Body of pancreas (tissue), 4 donors: Measurements from ENCODE around the gene PACS2.

Experiments
- CTCF ChIP-seq, 7 experiments: fragments of 450-650 bp in 4 of 7; fragments of 200-600 bp in 3 of 7; sonication (generic) in 3 of 7; IDR thresholded peaks; one replicate each; pipeline ENCODE4 v1.5.1; 2016 to 2019; ENCODE audit warnings: antibody characterized with exemption in 7 of 7
- POLR2A ChIP-seq, 3 donors: fragments of 450-650 bp; IDR thresholded peaks; one replicate each; pipeline ENCODE4 v1.6.1; 2016; ENCODE audit warnings: antibody characterized with exemption in 3 of 3, mild to moderate bottlenecking in 2 of 3

- no peak for TF ChIP-seq CTCF (IDR thresholded peaks at IDR 0.05)
- TF ChIP-seq POLR2A (IDR thresholded peaks at IDR 0.05), result no peak
These were observed 13.6 kb downstream of the PACS2 start for GRCh38 chr14:105328070-105328677.
